Keratinocyte (primary cell): ENCODE results near the gene SYTL1. TPM values are rescaled to one million over a fixed set of nuclear protein-coding genes. Genes with fewer than 3 reads are reported as not detected.

Experiments
- DNase-seq: peaks from one replicate; pipeline ENCODE4 v3.0.0-alpha.2; 2011; ENCODE audit warnings: low read depth, missing footprints, low spot score
- FAIRE-seq: peaks from 2 replicates; lab custom pipeline; 2011; peaks lifted over from hg19 to GRCh38; lab: Jason Lieb, UNC
- H2AFZ ChIP-seq: 2 replicates; pipeline ENCODE4 v1.6.0; 2012; ENCODE audit warnings: low read length, control low read depth, inconsistent platforms; ENCODE audit not compliant: control insufficient read depth
- H3K27ac ChIP-seq: 2 replicates; pipeline ENCODE4 v1.5.1; 2011; ENCODE audit warnings: low read length; ENCODE audit not compliant: control insufficient read depth, insufficient read depth
- H3K27me3 ChIP-seq: 3 replicates; pipeline ENCODE4 v1.6.0; 2011; ENCODE audit warnings: low read length; ENCODE audit not compliant: control insufficient read depth, insufficient read depth; ENCODE audit errors: extremely low read depth
- H3K36me3 ChIP-seq, 2 experiments: 2 replicates in 1 of 2; 3 replicates in 1 of 2; pipeline ENCODE4 v1.5.1; 2011; ENCODE audit warnings: low read length in 2 of 2, mild to moderate bottlenecking in 1 of 2; ENCODE audit not compliant: control insufficient read depth in 2 of 2, insufficient read depth in 2 of 2; ENCODE audit errors: extremely low read depth in 1 of 2
- H3K4me1 ChIP-seq: 3 replicates; pipeline ENCODE4 v1.5.1; 2011; ENCODE audit warnings: low read length; ENCODE audit not compliant: control insufficient read depth, insufficient read depth; ENCODE audit errors: extremely low read depth
- H3K4me2 ChIP-seq: 3 replicates; pipeline ENCODE4 v1.6.0; 2011; ENCODE audit warnings: low read depth, low read length; ENCODE audit not compliant: control insufficient read depth, insufficient read depth; ENCODE audit errors: extremely low read depth
- H3K4me3 ChIP-seq, 3 experiments: fragments of 200-600 bp in 1 of 3; sonication (generic) in 1 of 3; 2 replicates in 2 of 3; 3 replicates in 1 of 3; pipeline ENCODE4 v1.5.1; 2011 to 2016; ENCODE audit warnings: low read length in 3 of 3, mild to moderate bottlenecking in 3 of 3, control low read depth in 2 of 3, inconsistent platforms in 1 of 3, low read depth in 1 of 3, mixed read lengths in 1 of 3, mixed run types in 1 of 3, moderate library complexity in 1 of 3; ENCODE audit not compliant: control insufficient read depth in 2 of 3, insufficient read depth in 2 of 3; ENCODE audit errors: extremely low read depth in 1 of 3
- H3K79me2 ChIP-seq: 2 replicates; pipeline ENCODE4 v1.6.0; 2012; ENCODE audit warnings: low read length; ENCODE audit not compliant: control insufficient read depth, insufficient read depth
- H3K9ac ChIP-seq: 3 replicates; pipeline ENCODE4 v1.6.0; 2011; ENCODE audit warnings: low read length; ENCODE audit not compliant: control insufficient read depth, insufficient read depth; ENCODE audit errors: extremely low read depth
- H3K9me1 ChIP-seq: 3 replicates; pipeline ENCODE4 v1.6.0; 2011; ENCODE audit warnings: low read length; ENCODE audit not compliant: control insufficient read depth, insufficient read depth; ENCODE audit errors: extremely low read depth
- H3K9me3 ChIP-seq: 2 replicates; pipeline ENCODE4 v1.5.1; 2012; ENCODE audit warnings: low read depth, low read length; ENCODE audit not compliant: control insufficient read depth
- H4K20me1 ChIP-seq: 3 replicates; pipeline ENCODE4 v1.6.0; 2011; ENCODE audit warnings: low read length; ENCODE audit not compliant: control insufficient read depth, insufficient read depth; ENCODE audit errors: extremely low read depth
- EZH2 ChIP-seq: IDR thresholded peaks from one replicate; pipeline ENCODE4 v1.6.1; 2012; ENCODE audit warnings: inconsistent platforms, mild to moderate bottlenecking, low read length, moderate library complexity
- dilution Hi-C: fragments of 300-500 bp; cut with MboI; formaldehyde crosslinking; loops from one replicate; pipeline ENCODE4 v1.7.0; 2020; ENCODE audit warnings: low sequenced_read_pairs; ENCODE audit not compliant: extremely low pct_ligation_motif_present
- polyA plus RNA-seq, 5 experiments: library from polyadenylated mRNA; depleted of rRNA in 3 of 5; stranded (reverse) in 3 of 5; stranded (forward) in 1 of 5; unstranded in 1 of 5; fragments of >200 nt; gene quantifications; 1 replicate in 1 of 5; 2 replicates in 3 of 5; 3 replicates in 1 of 5; pipeline versions ENCODE4 v1.2.1 to v1.2.3, GENCODE V29; 2011 to 2012; ENCODE audit warnings: missing spikeins in 2 of 5, low read depth in 1 of 5, low replicate concordance in 1 of 5
- TF ChIP-seq, protein P1 (sequence below), 3 experiments: IDR thresholded peaks in 1 of 3; conservative IDR thresholded peaks in 1 of 3; optimal IDR thresholded peaks in 1 of 3; 2 replicates in 2 of 3; 3 replicates in 1 of 3; pipeline versions ENCODE3 to v1.5.1; 2011; ENCODE audit warnings: low read length in 3 of 3, mild to moderate bottlenecking in 3 of 3, moderate library complexity in 2 of 3, control low read depth in 1 of 3, inconsistent platforms in 1 of 3; ENCODE audit not compliant: insufficient read depth in 2 of 3; ENCODE audit errors: extremely low read depth in 1 of 3

SYTL1 gene
- polyA plus RNA-seq, 1 donor (not counting 4 experiments of a cell fraction or from before 2014, with no cell fraction given) = 15.6 TPM

- TF ChIP-seq, protein P1, sequence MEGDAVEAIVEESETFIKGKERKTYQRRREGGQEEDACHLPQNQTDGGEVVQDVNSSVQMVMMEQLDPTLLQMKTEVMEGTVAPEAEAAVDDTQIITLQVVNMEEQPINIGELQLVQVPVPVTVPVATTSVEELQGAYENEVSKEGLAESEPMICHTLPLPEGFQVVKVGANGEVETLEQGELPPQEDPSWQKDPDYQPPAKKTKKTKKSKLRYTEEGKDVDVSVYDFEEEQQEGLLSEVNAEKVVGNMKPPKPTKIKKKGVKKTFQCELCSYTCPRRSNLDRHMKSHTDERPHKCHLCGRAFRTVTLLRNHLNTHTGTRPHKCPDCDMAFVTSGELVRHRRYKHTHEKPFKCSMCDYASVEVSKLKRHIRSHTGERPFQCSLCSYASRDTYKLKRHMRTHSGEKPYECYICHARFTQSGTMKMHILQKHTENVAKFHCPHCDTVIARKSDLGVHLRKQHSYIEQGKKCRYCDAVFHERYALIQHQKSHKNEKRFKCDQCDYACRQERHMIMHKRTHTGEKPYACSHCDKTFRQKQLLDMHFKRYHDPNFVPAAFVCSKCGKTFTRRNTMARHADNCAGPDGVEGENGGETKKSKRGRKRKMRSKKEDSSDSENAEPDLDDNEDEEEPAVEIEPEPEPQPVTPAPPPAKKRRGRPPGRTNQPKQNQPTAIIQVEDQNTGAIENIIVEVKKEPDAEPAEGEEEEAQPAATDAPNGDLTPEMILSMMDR (optimal IDR thresholded peaks at IDR 0.05 in 1 of 3, IDR thresholded peaks at IDR 0.05 in 1 of 3, conservative IDR thresholded peaks at IDR 0.05 in 1 of 3; ENCODE audit: extremely low read depth in 1 of 3, insufficient read depth in 2 of 3, low read length in 3 of 3) = no peak
- no peak for TF ChIP-seq EZH2
- Histone ChIP-seq H3K4me2 (no peak overlapping the region), H3K9me1 (no peaks in the 10 kb centered on the region), H3K79me2 (no peaks in the 10 kb centered on the region), H4K20me1 (no peaks in the 10 kb centered on the region), H2AFZ (no peak overlapping the region), H3K9me3 (no peaks in the 10 kb centered on the region), H3K27me3 (no peaks in the 10 kb centered on the region), H3K9ac (no peak overlapping the region), H3K36me3 (no peaks in the 10 kb centered on the region), H3K27ac (no peak overlapping the region), H3K4me1 (no peaks in the 10 kb centered on the region), H3K4me3 (no peak overlapping the region)
- dilution Hi-C loops = no loop called here
- DNase-seq (no peak), FAIRE-seq (no peak)
Measured at GRCh38 chr1:27314169-27314568, 27.7 kb upstream of the SYTL1 start.

DNA sequence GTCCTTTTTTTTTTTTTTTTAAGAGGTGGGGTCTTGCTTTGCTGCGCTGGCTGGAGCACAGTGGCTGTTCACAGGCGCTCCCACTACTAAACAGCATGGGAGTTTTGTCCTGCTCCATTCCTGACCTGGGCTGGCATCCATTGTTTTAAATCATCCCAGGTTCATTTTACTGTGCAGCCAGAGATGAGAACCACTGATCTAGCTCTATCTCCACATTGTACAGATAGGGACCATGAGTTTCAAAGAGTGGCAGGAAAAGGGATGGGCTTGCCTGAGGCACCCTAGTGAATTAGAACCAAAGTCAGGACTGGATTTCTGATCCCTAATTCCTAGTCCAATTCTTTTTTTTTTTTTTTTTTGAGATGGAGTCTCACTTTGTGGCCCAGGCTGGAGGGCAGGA is 27.1 kb upstream of the SYTL1 start:
- no peaks in the 10 kb centered on the region for H3K79me2 ChIP-seq
- dilution Hi-C loops = no loop called here
- H3K9me3 ChIP-seq = no peaks in the 10 kb centered on the region
- H3K9ac ChIP-seq = no peak overlapping the region
- no peaks in the 10 kb centered on the region for H3K9me1 ChIP-seq
- H3K4me1 ChIP-seq = no peaks in the 10 kb centered on the region
- no peaks in the 10 kb centered on the region for H4K20me1 ChIP-seq
- H3K36me3 ChIP-seq = no peaks in the 10 kb centered on the region
- no peaks in the 10 kb centered on the region for H3K27me3 ChIP-seq
- H2AFZ ChIP-seq = no peak overlapping the region
- DNase-seq (no peak), FAIRE-seq (no peak)
- TF ChIP-seq EZH2 = no peak
- TF ChIP-seq, protein P1 (optimal IDR thresholded peaks at IDR 0.05 in 1 of 3, IDR thresholded peaks at IDR 0.05 in 1 of 3, conservative IDR thresholded peaks at IDR 0.05 in 1 of 3; ENCODE audit: extremely low read depth in 1 of 3, insufficient read depth in 2 of 3, low read length in 3 of 3) = no peak
- H3K4me2 ChIP-seq = no peak overlapping the region
- no peak overlapping the region for H3K4me3 ChIP-seq
- H3K27ac ChIP-seq = no peak overlapping the region
